ENCODE data around the gene CLDN5. TPM values are rescaled to one million over a fixed set of nuclear protein-coding genes. Genes with fewer than 3 reads are reported as not detected.

CLDN5 gene
- total and polyA plus RNA-seq, 5 donors from 2014 or later = 0.84 to 2.3 (median 1.7) TPM

DNA sequence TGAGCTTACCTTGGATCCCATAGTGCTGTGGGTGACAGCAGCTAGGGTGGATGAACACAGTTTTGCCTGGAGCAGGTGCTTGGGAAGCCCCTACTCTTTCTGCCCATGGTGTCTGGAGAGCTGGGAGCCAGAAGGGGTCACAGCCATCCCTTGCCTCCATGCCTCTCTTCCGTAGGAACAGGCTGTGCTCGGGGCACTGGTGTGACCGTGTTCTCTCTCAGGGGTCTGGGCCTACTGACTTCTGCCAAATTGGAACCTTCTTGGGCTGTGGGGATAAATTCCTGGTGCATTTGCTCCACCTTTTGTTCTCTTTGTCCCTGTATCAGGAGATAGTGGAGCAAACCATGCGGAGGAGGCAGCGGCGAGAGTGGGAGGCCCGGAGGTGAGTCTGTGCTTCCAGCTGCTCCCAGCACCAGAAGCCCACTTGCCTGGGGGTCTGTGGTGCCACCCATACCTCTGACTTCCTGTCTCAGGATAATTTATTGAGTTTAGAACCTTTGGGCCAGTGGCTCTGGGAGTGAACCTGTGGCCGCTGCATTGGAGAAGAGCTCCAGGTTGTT is 30.1 kb downstream of the CLDN5 start:
- no peaks in the 10 kb centered on the region for H3K9me3 ChIP-seq (ENCODE audit: control insufficient read depth in 2 of 2, low read length in 2 of 2)
- no peaks in the 10 kb centered on the region for H3K36me3 ChIP-seq (ENCODE audit: control insufficient read depth, insufficient read depth, low read length)
- H3K4me3 ChIP-seq (ENCODE audit: low read depth, low read length) = no peak overlapping the region
- peak overlapping the region in 1 of 4 donors; percentile 63 for H3K4me3 Mint-ChIP-seq
- H3K27ac ChIP-seq (ENCODE audit: insufficient read depth, low read length, poor library complexity, severe bottlenecking) = no peak overlapping the region
- H3K27me3 ChIP-seq (ENCODE audit: control insufficient read depth, insufficient read depth, low read length) = no peaks in the 10 kb centered on the region
- ATAC-seq (ENCODE audit: low read depth in 2 of 2) = no peak
- peaks cover 12% of the 10 kb centered on the region for H3K4me1 ChIP-seq (ENCODE audit: control insufficient read depth, insufficient read depth, low read length, poor library complexity, severe bottlenecking)
- peak overlapping the region in 1 of 3 donors; percentile 36 for H3K27ac Mint-ChIP-seq
- no peak for DNase-seq
- H3K9me3 Mint-ChIP-seq = no peaks in the 10 kb centered on the region
- H3K36me3 Mint-ChIP-seq = no peaks in the 10 kb centered on the region
- no peaks in the 10 kb centered on the region for H3K27me3 Mint-ChIP-seq
- peaks cover 16 to 32% (median 18%) of the 10 kb centered on the region in 4 donors for H3K4me1 Mint-ChIP-seq

DNA sequence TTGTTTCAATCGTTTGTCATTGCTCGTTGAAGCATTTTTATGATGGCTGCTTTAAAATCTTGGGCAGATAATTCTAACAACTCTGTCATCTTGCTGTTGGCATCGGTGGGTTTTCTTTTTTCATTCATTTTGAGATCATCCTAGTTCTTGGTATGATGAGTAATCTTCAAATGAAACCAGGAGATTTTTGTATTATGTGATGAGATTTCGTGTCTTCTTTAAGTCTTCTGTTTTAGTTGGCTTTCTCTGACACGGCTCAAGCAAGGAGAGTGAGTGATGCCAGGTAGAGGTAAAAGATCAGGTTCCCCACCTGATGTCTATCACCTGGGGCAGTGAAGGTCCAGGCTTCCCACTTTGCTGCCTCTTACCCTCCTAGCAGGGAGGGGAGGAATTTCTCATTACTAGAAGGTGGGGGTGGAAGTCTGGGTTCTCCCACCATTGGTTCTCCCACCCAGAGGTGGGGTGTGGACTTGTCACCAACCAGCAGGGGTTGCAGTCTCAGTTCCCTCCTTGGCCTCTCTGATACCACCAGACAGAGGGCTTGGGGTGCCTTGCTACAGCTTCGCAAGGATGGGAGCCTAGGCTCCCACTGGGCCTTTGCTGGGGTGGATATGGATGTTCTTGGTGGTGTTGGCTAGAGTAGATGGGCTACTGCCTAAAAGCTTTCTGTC is 31.6 kb downstream of the CLDN5 start:
- Histone ChIP-seq H3K27ac (ENCODE audit: insufficient read depth, low read length, poor library complexity, severe bottlenecking) (no peak overlapping the region), H3K9me3 (ENCODE audit: control insufficient read depth in 2 of 2, low read length in 2 of 2) (no peaks in the 10 kb centered on the region), H3K4me3 (ENCODE audit: low read depth, low read length) (no peak overlapping the region), H3K4me1 (ENCODE audit: control insufficient read depth, insufficient read depth, low read length, poor library complexity, severe bottlenecking) (peaks cover 12% of the 10 kb centered on the region), H3K36me3 (ENCODE audit: control insufficient read depth, insufficient read depth, low read length) (no peaks in the 10 kb centered on the region), H3K27me3 (ENCODE audit: control insufficient read depth, insufficient read depth, low read length) (no peaks in the 10 kb centered on the region)
- no peak for DNase-seq
- H3K27me3 Mint-ChIP-seq = no peaks in the 10 kb centered on the region
- no peak for ATAC-seq (ENCODE audit: low read depth in 2 of 2)
- H3K27ac Mint-ChIP-seq = peak overlapping the region; percentile 20 to 80 (median 48)
- H3K36me3 Mint-ChIP-seq = no peaks in the 10 kb centered on the region
- H3K9me3 Mint-ChIP-seq = no peaks in the 10 kb centered on the region
- H3K4me1 Mint-ChIP-seq = peaks cover 14 to 32% (median 18%) of the 10 kb centered on the region in 4 donors
- peak overlapping the region in 1 of 4 donors; percentile 34 for H3K4me3 Mint-ChIP-seq

GRCh38 chr22:19490628-19491230 is 33.5 kb downstream of the CLDN5 start:
- Mint-ChIP-seq H3K36me3 (no peaks in the 10 kb centered on the region), H3K9me3 (no peaks in the 10 kb centered on the region), H3K4me1 (peaks cover 9 to 27% (median 13%) of the 10 kb centered on the region in 4 donors), H3K27me3 (no peaks in the 10 kb centered on the region), H3K27ac (no peak overlapping the region), H3K4me3 (no peak overlapping the region)
- DNase-seq (no peak), ATAC-seq (ENCODE audit: low read depth in 2 of 2) (no peak)
- no peaks in the 10 kb centered on the region for H3K27me3 ChIP-seq (ENCODE audit: control insufficient read depth, insufficient read depth, low read length)
- no peaks in the 10 kb centered on the region for H3K9me3 ChIP-seq (ENCODE audit: control insufficient read depth in 2 of 2, low read length in 2 of 2)
- no peaks in the 10 kb centered on the region for H3K36me3 ChIP-seq (ENCODE audit: control insufficient read depth, insufficient read depth, low read length)
- H3K27ac ChIP-seq (ENCODE audit: insufficient read depth, low read length, poor library complexity, severe bottlenecking) = no peak overlapping the region
- peaks cover 9% of the 10 kb centered on the region for H3K4me1 ChIP-seq (ENCODE audit: control insufficient read depth, insufficient read depth, low read length, poor library complexity, severe bottlenecking)
- no peak overlapping the region for H3K4me3 ChIP-seq (ENCODE audit: low read depth, low read length)

DNA sequence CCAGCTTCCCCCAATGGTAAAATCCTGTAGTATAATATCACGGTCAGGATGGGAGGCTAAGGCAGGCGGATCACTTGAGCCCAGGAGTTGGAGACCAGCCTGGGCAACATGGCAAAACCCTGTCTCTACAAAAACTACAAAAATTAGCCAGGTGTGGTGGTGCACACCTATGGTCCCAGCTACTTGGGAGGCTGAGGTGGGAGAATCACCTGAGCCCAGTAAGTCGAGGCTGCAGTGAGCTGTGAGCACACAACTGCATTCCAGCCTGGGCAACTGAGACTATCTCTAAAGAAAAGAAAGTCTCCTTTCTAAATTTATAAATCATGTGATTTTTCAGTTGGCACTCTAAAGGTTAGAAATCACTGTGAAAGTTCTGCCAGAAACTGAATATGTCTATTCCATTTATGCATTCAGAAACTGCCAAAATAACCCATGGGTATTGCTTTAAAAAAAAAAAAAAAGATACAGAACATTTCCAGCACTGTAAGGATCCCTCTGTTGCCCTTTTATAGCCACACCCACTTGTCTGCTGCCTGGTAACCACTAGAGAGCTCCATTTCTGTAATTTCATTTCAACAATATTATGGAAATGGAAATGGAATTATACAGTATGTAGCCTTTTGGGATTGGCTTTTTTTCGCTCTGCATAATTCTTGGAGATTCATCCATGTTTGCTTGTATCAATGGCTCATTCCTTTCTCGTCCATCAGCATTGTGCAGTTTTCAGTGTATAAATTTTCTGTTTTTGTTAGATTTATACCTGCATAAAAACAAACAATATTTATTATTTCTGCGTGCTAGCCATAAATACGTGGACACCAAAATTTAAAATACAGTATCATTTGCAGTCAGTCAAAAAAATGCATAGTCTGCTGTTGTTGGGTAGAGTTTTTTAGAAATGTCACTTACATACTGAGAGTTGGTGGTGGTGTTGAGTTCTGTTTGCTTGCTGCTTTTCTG is 35.0 kb downstream of the CLDN5 start:
- H3K27me3 Mint-ChIP-seq = no peaks in the 10 kb centered on the region
- peaks cover 3 to 15% (median 9%) of the 10 kb centered on the region in 4 donors for H3K4me1 Mint-ChIP-seq
- no peaks in the 10 kb centered on the region for H3K36me3 ChIP-seq (ENCODE audit: control insufficient read depth, insufficient read depth, low read length)
- no peaks in the 10 kb centered on the region for H3K4me1 ChIP-seq (ENCODE audit: control insufficient read depth, insufficient read depth, low read length, poor library complexity, severe bottlenecking)
- no peaks in the 10 kb centered on the region for H3K27me3 ChIP-seq (ENCODE audit: control insufficient read depth, insufficient read depth, low read length)
- H3K27ac ChIP-seq (ENCODE audit: insufficient read depth, low read length, poor library complexity, severe bottlenecking) = no peak overlapping the region
- no peak overlapping the region for H3K4me3 ChIP-seq (ENCODE audit: low read depth, low read length)
- H3K9me3 Mint-ChIP-seq = no peaks in the 10 kb centered on the region
- DNase-seq (no peak), ATAC-seq (ENCODE audit: low read depth in 2 of 2) (no peak)
- H3K4me3 Mint-ChIP-seq = no peak overlapping the region
- H3K9me3 ChIP-seq (ENCODE audit: control insufficient read depth in 2 of 2, low read length in 2 of 2) = no peaks in the 10 kb centered on the region
- H3K36me3 Mint-ChIP-seq = no peaks in the 10 kb centered on the region
- no peak overlapping the region for H3K27ac Mint-ChIP-seq

- no peaks in the 10 kb centered on the region for H3K36me3 Mint-ChIP-seq
- Histone ChIP-seq H3K36me3 (ENCODE audit: control insufficient read depth, insufficient read depth, low read length) (no peaks in the 10 kb centered on the region), H3K4me1 (ENCODE audit: control insufficient read depth, insufficient read depth, low read length, poor library complexity, severe bottlenecking) (no peaks in the 10 kb centered on the region), H3K27ac (ENCODE audit: insufficient read depth, low read length, poor library complexity, severe bottlenecking) (no peak overlapping the region), H3K27me3 (ENCODE audit: control insufficient read depth, insufficient read depth, low read length) (no peaks in the 10 kb centered on the region), H3K4me3 (ENCODE audit: low read depth, low read length) (no peak overlapping the region), H3K9me3 (ENCODE audit: control insufficient read depth in 2 of 2, low read length in 2 of 2) (no peaks in the 10 kb centered on the region)
- DNase-seq (no peak), ATAC-seq (ENCODE audit: low read depth in 2 of 2) (no peak)
- H3K4me1 Mint-ChIP-seq = peaks cover 3 to 15% (median 9%) of the 10 kb centered on the region in 4 donors
- no peak overlapping the region for H3K27ac Mint-ChIP-seq
- no peak overlapping the region for H3K4me3 Mint-ChIP-seq
- no peaks in the 10 kb centered on the region for H3K27me3 Mint-ChIP-seq
- H3K9me3 Mint-ChIP-seq = no peaks in the 10 kb centered on the region
These were observed 35.9 kb downstream of the CLDN5 start for GRCh38 chr22:19488285-19488684.

DNA sequence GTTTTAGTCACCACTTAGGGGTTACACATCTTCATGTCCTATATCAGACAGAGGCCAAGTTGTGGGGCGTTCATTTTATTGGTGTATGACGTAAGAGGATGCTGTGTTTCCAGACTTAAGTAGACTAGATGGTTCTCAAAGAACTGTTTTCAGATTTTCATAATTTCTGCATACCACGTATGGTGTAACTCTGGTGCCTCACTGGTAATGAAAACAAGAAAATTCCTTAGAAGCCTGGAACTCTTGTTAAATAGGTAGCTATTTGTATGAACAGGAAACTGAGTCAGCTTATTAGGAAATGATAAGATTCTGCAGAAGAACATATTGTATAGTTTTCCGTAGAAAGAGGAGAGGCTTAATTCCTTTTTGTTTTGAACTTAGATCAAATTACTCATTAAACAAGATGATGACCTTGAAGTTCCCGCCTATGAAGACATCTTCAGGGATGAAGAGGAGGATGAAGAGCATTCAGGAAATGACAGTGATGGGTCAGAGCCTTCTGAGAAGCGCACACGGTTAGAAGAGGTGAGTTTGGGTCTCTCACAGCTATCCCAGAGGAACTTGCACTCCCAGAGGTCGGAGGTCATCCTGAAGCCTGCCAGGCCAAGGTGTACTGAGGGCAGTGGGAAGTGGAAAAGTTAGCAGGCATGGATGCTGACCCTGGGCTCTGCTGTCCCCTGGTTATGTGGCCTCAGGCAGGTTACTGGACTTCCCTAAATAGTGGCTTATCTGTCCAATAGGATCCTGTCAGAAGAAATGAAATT is 40.5 kb downstream of the CLDN5 start:
- Histone ChIP-seq H3K27ac (ENCODE audit: insufficient read depth, low read length, poor library complexity, severe bottlenecking) (no peak overlapping the region), H3K4me1 (ENCODE audit: control insufficient read depth, insufficient read depth, low read length, poor library complexity, severe bottlenecking) (peaks cover 5% of the 10 kb centered on the region), H3K27me3 (ENCODE audit: control insufficient read depth, insufficient read depth, low read length) (no peaks in the 10 kb centered on the region), H3K4me3 (ENCODE audit: low read depth, low read length) (no peak overlapping the region), H3K9me3 (ENCODE audit: control insufficient read depth in 2 of 2, low read length in 2 of 2) (no peaks in the 10 kb centered on the region), H3K36me3 (ENCODE audit: control insufficient read depth, insufficient read depth, low read length) (no peaks in the 10 kb centered on the region)
- Mint-ChIP-seq H3K27me3 (no peaks in the 10 kb centered on the region), H3K4me1 (peaks cover 4 to 13% (median 8%) of the 10 kb centered on the region in 4 donors), H3K36me3 (no peaks in the 10 kb centered on the region), H3K4me3 (peak overlapping the region in 2 of 4 donors; percentile 6 to 56), H3K27ac (no peak overlapping the region), H3K9me3 (no peaks in the 10 kb centered on the region)
- no peak for ATAC-seq (ENCODE audit: low read depth in 2 of 2)
- DNase-seq = no peak

- Histone ChIP-seq H3K4me3 (ENCODE audit: low read depth, low read length) (no peak overlapping the region), H3K27me3 (ENCODE audit: control insufficient read depth, insufficient read depth, low read length) (no peaks in the 10 kb centered on the region), H3K27ac (ENCODE audit: insufficient read depth, low read length, poor library complexity, severe bottlenecking) (no peak overlapping the region), H3K36me3 (ENCODE audit: control insufficient read depth, insufficient read depth, low read length) (no peaks in the 10 kb centered on the region), H3K4me1 (ENCODE audit: control insufficient read depth, insufficient read depth, low read length, poor library complexity, severe bottlenecking) (peaks cover 15% of the 10 kb centered on the region), H3K9me3 (ENCODE audit: control insufficient read depth in 2 of 2, low read length in 2 of 2) (no peaks in the 10 kb centered on the region)
- DNase-seq (no peak), ATAC-seq (ENCODE audit: low read depth in 2 of 2) (no peak)
- Mint-ChIP-seq H3K27ac (no peak overlapping the region), H3K4me1 (peaks cover 11 to 26% (median 18%) of the 10 kb centered on the region in 4 donors), H3K9me3 (no peaks in the 10 kb centered on the region), H3K27me3 (no peaks in the 10 kb centered on the region), H3K36me3 (no peaks in the 10 kb centered on the region), H3K4me3 (peak overlapping the region in 1 of 4 donors; percentile 32)
These were observed 41.9 kb downstream of the CLDN5 start for GRCh38 chr22:19482297-19482696.

Data from CD4-positive, CD25-positive, alpha-beta regulatory T cell (primary cell).